Measurements from ENCODE around the gene WDR5B.

WDR5B gene

GRCh38 chr3:122407946-122408345 lies 7.9 kb downstream of the WDR5B start:
- no peak for DNase-seq

DNA sequence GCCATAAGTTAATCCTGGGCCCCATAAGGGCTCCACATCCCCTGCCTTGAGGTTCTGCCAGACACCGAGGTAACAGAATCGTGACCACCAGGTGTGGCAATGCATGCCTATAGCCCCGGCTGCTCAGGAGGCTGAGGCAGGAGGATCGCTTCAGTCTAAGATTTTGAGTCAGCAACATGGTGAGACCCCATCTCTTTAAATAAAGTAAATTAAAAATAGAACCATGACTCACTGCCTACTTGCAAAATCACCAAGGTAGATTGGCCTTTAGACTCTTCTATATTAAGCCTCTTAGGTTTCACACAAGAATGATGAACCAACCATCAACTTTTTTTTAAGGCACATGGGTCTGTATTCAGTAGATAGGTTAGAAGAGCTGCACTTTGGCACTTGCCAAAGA lies 9.7 kb downstream of the WDR5B start:
- DNase-seq, result peak; percentile 30

- DNase-seq, result no peak
Measured at GRCh38 chr3:122405015-122405414, 10.8 kb downstream of the WDR5B start.

GRCh38 chr3:122403489-122403888 lies 12.4 kb downstream of the WDR5B start:
- DNase-seq, result no peak

- no peak for DNase-seq
Measured at GRCh38 chr3:122398920-122399319, 16.9 kb downstream of the WDR5B start.

GRCh38 chr3:122397201-122397600 lies 18.7 kb downstream of the WDR5B start:
- DNase-seq, result no peak

GRCh38 chr3:122396511-122396910 lies 19.4 kb downstream of the WDR5B start:
- DNase-seq, result no peak

DNA sequence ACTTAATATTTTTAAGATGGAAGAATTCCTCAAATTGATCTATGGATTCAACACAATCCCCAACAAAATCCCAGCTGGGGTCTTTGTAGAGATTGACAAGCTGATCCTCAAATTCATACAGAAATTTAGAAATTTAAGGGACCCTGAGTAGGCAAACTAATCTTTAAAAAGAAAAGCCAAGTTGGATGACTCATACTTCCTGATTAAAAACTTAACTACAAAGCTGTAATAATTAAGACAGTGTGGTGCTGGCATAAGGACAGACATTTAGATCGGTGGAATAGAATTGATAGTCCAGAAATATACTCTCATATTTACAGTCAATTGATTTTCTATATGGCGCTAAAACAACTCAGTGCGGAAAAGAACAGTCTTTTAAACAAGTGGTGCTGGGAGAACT lies 20.3 kb downstream of the WDR5B start:
- no peak for DNase-seq

DNA sequence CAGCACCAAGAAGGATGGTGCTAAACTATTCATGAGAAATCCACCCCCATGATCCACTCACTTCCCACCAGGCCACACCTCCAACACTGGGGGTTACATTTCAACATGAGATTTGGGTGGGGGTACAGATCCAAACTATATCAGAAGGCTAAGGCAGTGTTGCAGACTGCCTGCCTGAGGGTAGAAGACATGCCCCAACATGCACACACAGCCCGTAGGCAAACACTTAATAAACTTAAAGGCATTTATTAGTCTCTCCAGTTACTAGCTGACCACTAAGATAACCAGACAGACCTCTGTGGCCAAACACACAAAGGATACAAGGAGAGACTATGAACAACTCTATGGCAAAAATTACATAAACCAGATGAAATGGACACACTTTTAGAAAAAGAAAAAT lies 21.7 kb downstream of the WDR5B start:
- no peak for DNase-seq

GRCh38 chr3:122392868-122393844 lies 22.7 kb downstream of the WDR5B start:
- no peak for DNase-seq

DNA sequence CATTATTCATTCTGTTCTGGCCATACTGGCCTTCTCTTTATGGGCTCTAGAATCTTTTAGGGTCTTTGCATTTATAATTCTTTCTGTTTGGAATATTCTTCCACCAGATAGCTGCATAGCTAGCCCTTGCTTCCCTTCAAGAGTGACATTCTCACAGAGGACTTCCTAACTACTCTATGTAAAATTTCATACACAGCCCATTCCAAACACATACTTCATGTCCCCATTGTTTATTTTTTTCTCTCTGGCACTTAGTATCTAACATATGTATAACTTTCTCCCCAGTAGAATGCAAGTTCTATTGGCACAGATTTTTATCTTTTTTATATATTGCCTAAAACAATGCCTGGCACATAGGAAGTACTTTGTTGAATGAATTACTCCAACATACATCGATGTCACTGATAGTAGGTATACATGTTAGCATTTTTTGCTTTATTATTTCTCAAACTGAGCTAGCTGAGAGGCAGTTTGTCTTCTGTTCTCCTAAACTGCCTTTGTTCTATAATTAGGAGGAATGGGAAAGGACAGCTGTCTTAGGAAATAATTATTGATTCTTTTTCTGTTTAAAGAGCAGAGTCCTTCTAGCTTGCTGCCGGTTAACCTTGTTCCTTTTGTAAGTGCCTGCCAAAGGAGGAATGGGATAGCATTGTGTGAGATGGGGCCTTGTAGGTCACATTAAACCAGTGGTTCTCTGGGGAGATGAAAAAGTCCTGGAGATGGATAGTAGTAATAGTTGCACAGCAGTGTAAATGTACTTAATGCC lies 24.0 kb downstream of the WDR5B start:
- no peak for DNase-seq

GRCh38 chr3:122390665-122391064 lies 25.2 kb downstream of the WDR5B start:
- DNase-seq, result no peak

- DNase-seq, result no peak
Measured at GRCh38 chr3:122389892-122390291, 26.0 kb downstream of the WDR5B start.

GRCh38 chr3:122389197-122389596 lies 26.7 kb downstream of the WDR5B start:
- DNase-seq, result no peak

DNA sequence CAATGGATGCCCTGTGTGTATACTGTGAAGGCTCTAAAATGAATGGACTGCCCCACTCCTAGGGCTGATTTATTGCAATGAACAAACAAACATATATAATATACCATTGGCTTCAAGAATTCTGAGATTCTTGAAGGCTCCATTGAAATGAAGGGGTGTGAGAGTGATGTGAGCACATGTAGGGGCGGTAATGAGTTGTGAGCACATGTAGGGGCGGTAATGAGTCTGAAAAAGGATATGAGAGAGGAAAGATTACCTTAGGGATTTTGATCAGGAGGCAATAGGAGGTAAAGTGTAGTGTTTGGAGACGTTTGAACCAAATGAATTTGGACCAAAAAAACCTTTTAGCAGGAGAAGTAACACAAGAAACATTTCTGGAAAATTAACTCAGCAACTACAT lies 28.2 kb downstream of the WDR5B start:
- no peak for DNase-seq

DNA sequence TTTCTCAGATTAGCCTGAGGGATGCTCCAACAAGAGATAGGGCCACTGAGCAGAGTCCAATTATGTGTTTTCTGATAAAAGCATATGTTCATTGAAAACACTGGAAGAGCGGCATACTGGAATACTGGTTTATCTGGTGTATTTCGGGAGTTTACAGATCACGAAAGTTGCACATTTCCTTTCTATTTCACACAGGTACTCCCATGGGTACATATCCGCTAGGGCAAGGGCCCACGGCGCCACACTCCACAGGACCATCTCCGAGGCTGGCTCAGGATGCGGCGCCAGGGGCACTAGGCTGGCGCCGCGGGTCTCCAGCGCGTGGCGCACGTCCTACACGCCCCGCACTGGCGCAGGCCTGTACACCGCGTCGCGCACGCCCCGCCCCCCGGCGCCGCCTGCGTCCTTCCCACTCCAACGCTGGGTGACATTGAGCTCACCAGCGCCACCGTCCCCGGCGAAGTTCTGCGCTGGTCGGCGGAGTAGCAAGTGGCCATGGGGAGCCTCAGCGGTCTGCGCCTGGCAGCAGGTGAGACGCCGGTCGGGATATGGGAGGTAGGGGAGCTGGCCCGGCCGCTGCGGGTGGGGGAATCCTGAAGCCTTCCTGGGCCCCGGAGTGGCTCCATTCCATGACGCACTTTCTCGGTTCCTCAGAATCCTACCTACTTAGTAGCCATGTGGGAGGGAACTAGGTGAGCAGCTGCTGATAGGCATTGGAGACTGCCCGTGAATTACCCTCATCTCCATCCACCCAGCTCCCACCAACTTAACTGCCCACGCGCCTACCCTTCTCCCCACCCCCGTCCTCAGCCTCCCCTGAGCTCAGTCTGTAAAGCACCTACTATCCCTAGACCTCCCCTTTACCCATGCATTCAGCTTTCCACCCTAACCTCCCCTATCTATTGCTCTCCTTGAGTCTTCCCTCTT lies 31.8 kb downstream of the WDR5B start, which contains the start of gene FAM162A:
Gene FAM162A, plus strand, starts transcription at position 412 of the 927 bp plus-strand sequence. Its CDS starts 84 bp downstream, at position 496.
- DNase-seq, result peak; percentile 94

DNA sequence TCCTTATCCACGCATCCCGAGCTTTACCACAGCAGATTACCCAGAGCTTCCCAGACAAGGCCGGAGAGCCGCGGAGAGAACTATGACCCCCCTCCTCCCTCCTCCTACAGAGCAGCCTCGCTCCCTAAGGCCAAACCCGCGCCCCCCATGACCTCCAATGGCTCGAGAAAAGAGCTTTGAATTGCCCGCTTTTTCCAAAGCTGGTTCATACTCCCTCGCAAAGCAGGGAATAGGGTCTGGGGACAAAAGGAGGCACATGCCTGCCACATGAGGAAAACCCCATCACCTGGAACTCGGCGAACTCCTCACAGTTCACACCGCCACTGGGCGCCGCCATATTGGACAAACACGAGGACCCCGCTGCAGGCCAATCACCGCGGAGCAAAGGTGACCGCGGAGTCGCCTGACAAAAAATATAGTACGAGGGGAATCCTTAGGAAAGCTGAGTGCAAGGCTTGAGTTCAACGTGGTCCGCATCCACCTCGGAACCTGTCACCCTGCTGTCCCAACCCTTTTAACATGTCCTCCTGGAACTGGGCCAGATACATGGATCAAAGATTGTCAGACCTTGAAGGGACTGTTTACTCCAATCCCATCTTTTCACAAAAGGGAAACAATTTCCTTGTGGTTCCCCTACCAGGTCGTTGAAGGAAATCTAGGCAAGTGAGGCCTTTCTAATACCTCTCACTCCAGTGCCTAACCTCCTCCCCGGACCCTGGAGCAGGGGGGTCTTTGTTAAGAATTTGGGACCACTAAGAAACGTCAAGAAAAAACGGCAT lies 32.8 kb downstream of the WDR5B start, which contains the start of gene MIX23:
Gene MIX23, minus strand, starts transcription at position 344 of the 779 bp plus-strand sequence. Its CDS starts 7 bp downstream, at position 337.
- DNase-seq, result peak; percentile 88

DNA sequence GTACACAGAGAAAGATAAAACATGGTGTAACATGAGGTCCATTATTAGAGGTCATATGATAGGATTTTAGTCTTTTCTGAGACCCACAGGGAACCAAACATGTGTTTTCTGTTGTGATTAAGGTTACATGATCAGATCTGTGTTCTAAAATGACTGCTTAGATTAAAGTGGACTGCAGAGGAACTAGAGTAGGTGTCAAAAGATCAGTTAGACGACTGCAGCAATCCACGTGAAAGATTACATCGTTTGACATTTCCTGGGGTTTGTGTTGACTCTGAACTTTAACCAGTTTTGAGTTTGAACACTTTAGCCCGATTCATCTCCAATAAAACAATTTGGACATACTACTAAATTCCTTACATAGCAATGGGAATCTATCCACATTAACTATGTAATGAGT lies 37.9 kb downstream of the WDR5B start:
- no peak for DNase-seq

GRCh38 chr3:122374034-122374433 lies 41.8 kb downstream of the WDR5B start:
- no peak for DNase-seq

- DNase-seq, result no peak
Measured at GRCh38 chr3:122366379-122366749, 49.5 kb downstream of the WDR5B start.

- DNase-seq, result peak; percentile 8
Measured at GRCh38 chr3:122365582-122366378, 50.1 kb downstream of the WDR5B start.
